Esophagus (tissue), 2 donors: ENCODE measurements around the gene ITGBL1. TPM values are rescaled to one million over a fixed set of nuclear protein-coding genes. Genes with fewer than 3 reads are reported as not detected.

ENCODE experiments used
- H3K27ac ChIP-seq, 2 donors: one replicate each; pipeline ENCODE4 v1.5.1; 2013; ENCODE audit warnings: low read depth in 2 of 2, mild to moderate bottlenecking in 2 of 2, inconsistent platforms in 1 of 2, low read length in 1 of 2, moderate library complexity in 1 of 2
- H3K27me3 ChIP-seq, 2 donors: one replicate each; pipeline ENCODE4 v1.6.1; 2013; ENCODE audit warnings: low read length in 2 of 2, control low read depth in 1 of 2, mild to moderate bottlenecking in 1 of 2; ENCODE audit not compliant: insufficient read depth in 2 of 2, control insufficient read depth in 1 of 2
- H3K36me3 ChIP-seq, 2 donors: one replicate each; pipeline ENCODE4 v1.6.1; 2013; ENCODE audit warnings: low read length in 1 of 2; ENCODE audit not compliant: control insufficient read depth in 2 of 2, insufficient read depth in 2 of 2
- H3K4me1 ChIP-seq, 2 donors: one replicate each; pipeline ENCODE4 v1.6.1; 2013; ENCODE audit warnings: low read length in 1 of 2; ENCODE audit not compliant: control insufficient read depth in 2 of 2, insufficient read depth in 2 of 2
- H3K4me3 ChIP-seq, 2 donors: one replicate each; pipeline ENCODE4 v1.5.1; 2013; ENCODE audit warnings: low read length in 2 of 2, mild to moderate bottlenecking in 2 of 2, low read depth in 1 of 2, moderate library complexity in 1 of 2
- H3K9me3 ChIP-seq, 2 donors: one replicate each; pipeline ENCODE4 v1.6.1; 2013; ENCODE audit warnings: mild to moderate bottlenecking in 2 of 2, low read depth in 1 of 2, low read length in 1 of 2, moderate library complexity in 1 of 2; ENCODE audit not compliant: control insufficient read depth in 2 of 2, insufficient read depth in 1 of 2
- WGBS, 2 donors: extraction: QIAGEN DNeasy Blood & Tissue Kit; methylation state at CpG; one replicate each; pipeline ENCODE4 v1.1.7; 2013; 5-methylcytosine and 5-hydroxymethylcytosine counted together
- polyA plus RNA-seq, 2 donors: library from polyadenylated mRNA; stranded (reverse); fragments of 200-250 nt; gene quantifications; one replicate each; pipeline ENCODE4 v1.2.3, GENCODE V29; 2013
- donor health status: healthy with polysubstance abuse.
- donor health status: Bipolar disorder and iron deficiency.

Gene ITGBL1
- polyA plus RNA-seq, 2 donors = 0.96 to 1.0 TPM

DNA sequence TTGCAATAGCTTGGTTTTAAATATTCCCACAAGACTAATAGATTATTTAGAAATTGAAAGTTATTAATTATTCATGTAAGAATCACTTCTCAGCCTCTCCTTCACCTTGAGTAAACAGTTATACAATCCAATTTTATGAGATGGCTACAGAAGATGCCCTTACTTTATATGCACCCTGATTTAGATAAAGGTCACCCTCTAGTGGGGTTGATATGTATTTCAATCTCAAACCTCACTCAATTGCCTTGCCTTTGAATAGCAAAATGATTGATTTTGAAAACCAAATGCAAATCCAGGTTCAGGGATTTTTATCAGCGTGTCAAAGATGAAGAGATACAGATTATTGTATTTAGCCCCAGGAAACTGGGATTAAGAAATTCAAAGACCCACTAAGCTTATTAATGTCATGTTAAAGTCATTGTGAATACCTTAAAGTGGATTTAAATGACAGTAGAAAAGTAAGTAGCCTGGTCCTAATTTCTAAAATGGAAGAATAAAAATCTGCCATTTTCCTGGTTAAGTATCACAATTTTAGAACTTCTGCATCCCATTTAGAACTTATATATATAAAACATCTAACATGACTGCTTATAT is 305.1 kb downstream of the ITGBL1 start:
- no peaks in the 10 kb centered on the region for H3K36me3 ChIP-seq
- no peak overlapping the region for H3K4me3 ChIP-seq
- 0 to 9% methylated on average over 1 of the region's 1 CpG for WGBS, 2 donors
- H3K4me1 ChIP-seq = no peaks in the 10 kb centered on the region
- no peak overlapping the region for H3K27ac ChIP-seq
- no peaks in the 10 kb centered on the region for H3K27me3 ChIP-seq
- H3K9me3 ChIP-seq = no peaks in the 10 kb centered on the region

DNA sequence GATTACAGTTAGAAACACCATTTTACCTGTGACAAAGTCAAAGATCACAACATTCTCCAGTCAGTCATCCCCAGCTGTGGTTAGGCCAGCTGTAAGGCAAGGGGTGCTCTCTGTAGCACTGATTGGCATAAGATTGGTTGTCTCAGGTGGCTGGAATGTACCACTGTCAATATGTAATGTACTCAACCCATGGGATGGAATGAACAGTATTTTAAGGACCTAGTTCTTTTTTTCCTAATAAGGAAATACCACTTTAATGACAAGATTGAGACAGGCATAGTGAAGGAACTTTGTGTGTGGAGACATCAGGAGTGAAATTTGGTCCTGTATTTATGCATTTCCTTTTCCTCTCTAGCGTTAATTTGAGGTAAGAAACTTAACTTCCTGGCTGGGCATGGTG is 310.7 kb downstream of the ITGBL1 start:
- Histone ChIP-seq H3K4me1 (no peaks in the 10 kb centered on the region), H3K9me3 (no peaks in the 10 kb centered on the region), H3K27ac (no peak overlapping the region), H3K36me3 (no peaks in the 10 kb centered on the region), H3K4me3 (no peak overlapping the region), H3K27me3 (no peaks in the 10 kb centered on the region)
- WGBS, 2 donors = 45 to 61% methylated on average over 1 of the region's 1 CpG

Other genes with a start within 250 kb of the ITGBL1 start
- under 1 TPM; 0.04 TPM for gene NALCN, start 36.2 kb upstream of the ITGBL1 start, polyA plus RNA-seq